NCI-H2081 (cell line): Measurements from ENCODE around the gene TACC2.
A peak's percentile ranks its signal among the peaks of the same experiment; 100 is the strongest.

ENCODE experiments used
- DNase-seq, 2 experiments: peaks; one replicate each; lab custom pipeline; 2025; lab: John Stamatoyannopoulos, UW

The TACC2 gene

GRCh38 chr10:122121059-122121458 is 132.1 kb downstream of the TACC2 start:
- DNase-seq = no peak

DNA sequence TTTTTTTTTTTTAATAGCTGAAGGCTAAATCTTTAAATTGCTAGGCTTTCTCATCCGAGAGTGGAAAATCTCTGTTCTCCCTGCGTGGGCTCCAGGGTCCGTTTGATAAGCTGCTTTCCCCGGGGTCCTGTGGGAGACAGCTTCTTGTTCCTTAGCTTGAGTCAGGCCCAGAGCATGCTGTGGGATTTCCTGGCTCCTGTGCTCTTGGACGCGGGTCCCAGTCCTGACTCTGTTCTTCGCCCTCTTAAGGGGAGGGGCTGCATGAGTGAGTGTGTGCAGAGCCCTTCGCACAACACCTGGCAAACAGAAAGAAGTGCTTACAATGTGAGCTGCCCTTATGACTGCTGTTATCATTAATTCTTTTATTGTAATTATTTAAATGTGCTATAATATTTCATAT is 133.5 kb downstream of the TACC2 start:
- no peak for DNase-seq

GRCh38 chr10:122123186-122123585 is 134.2 kb downstream of the TACC2 start:
- DNase-seq = no peak

DNA sequence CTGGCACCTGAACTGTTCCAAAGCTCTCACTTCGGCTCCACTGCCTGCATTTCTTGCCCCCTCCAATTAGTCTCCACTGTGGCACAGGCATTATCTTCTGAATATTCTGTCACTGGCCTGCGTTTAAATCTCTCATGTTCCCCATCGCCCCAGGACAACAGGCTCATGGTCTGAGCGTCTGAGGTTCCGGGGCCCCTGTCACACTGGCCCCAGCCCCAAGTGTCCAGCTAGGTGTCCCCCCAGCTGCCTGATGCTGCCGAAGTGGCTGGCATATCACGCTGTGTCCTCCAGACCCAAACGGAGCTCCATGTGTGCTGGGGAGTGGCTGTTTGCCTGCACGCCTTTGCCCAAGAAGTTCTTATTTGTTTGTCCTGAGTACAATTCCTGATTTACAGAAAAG is 135.4 kb downstream of the TACC2 start:
- no peak for DNase-seq

- no peak for DNase-seq
Observed at GRCh38 chr10:122124808-122125207, 135.8 kb downstream of the TACC2 start.

- DNase-seq = no peak
Observed at GRCh38 chr10:122126763-122127659, 138.0 kb downstream of the TACC2 start.

GRCh38 chr10:122127943-122128342 is 139.0 kb downstream of the TACC2 start:
- DNase-seq = no peak

- DNase-seq = no peak
Observed at GRCh38 chr10:122128357-122128756, 139.4 kb downstream of the TACC2 start.

GRCh38 chr10:122130474-122131110 is 141.6 kb downstream of the TACC2 start:
- DNase-seq = no peak

GRCh38 chr10:122132331-122132755 is 143.4 kb downstream of the TACC2 start:
- no peak for DNase-seq

DNA sequence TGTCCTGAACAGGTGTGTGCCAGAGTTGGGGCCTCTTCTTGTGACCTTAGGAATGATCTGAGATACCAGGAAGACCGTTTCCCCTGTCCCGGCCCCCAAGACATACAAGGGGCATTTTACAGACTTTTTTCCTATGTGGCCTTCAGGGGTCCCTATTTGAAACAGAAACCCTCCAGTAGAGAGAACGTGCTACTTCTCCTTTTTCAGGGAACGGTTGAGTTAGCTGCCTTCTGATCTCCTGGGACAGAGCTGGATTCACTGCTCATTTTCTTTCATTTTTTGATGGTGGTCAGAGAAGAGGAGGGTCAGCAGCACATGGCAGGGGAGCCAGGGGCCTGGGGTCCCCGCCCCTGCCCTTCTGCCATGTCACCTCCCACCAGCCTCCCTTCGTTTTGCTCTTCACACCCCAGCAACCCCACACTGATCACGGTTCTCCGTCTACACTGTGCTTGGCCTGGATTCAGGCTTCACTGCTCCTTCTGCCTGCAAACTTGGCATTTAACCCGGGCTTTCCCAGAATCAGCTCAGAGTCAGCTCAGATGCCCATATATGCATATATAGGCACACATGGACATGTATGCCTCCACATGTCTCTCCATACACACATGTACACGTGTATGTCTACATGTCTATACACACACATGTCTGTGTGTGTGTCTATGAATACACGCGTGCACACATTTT is 144.1 kb downstream of the TACC2 start:
- DNase-seq = no peak

- no peak for DNase-seq
Observed at GRCh38 chr10:122135251-122136025, 146.5 kb downstream of the TACC2 start.

DNA sequence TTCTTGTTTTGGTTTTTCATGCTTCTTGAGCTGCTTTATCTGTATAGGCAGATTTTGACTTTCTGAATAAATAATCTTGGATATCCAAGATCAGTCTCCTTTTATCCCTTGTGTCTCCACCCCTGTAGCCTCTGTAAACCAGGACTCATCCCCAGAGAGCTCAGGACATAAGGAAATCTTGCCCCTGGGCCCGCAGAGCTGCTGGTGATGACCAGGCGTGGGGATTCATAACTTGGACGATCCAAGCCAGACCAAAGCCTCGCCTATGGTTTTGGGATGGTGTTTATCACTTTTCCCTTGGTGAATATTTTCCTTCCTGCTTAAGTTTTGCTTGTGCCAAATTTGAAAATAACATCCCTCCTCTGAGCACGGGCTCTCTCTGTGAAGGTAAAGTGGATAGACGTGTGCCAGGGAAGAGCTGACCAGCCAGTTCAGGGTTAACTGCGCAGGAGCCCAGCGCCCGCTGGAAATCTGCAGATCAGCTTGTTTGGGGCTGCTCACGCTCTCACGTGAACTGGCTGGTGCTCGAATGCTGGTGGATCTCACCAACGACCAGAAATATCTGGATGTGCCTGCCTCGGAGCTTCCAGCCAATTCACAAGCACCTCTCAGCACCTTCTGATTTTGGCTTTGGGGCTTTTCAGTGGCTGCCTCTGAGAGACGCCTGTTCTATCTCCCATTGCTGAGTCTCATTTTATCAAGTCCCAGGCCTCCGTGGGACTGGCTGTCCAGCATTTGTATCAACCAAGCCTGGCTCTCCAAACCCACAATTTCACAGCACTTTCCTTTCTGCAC is 150.1 kb downstream of the TACC2 start:
- DNase-seq = no peak

DNA sequence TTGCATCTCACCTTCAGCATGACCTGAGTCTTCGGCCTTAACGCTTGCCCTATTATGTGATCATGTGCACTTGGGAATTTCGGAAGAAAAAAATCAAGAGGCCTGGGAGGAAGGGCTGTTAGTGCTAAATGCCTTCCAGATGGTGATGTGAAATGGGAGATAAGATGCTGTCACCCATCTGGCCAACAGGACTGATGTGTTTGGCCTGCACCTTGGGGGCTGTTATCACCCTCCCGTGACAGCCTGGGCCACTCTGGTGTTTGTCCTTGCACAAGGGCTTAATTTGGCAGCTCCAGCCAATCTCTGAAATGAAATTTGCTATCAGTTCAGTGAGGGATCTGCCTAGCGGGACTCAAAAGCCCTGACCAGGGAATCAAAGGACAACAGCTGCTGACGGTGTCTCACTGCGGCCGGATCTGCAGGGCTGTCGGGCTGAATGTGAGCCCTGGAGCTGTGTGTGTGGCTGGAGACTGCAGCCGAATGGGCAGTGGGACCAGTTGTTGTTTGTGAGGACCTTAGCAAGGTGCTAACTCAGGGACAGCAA is 150.7 kb downstream of the TACC2 start:
- no peak for DNase-seq

DNA sequence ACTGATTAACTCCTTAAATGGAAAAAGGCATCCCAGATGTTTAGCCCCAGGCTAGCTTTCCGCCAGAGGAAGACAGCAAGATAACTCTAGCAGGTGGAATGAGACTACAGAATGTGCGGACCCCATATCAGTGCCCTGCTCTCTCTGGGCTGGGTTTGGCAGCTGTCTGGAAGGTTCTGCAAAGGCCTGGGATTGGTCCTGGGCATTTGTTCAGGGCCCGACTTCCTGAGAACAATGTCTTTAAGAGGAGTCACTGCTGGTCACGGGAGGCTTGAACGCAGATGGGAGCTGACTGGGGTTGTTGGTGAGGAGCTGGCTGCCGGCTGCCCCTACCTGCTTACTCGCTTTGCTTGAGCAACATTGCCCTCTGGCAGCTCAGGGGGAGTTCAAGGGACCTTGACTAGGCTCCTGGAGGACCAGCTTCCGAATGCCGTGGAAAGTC is 151.5 kb downstream of the TACC2 start:
- no peak for DNase-seq

- no peak for DNase-seq
Observed at GRCh38 chr10:122140941-122141623, 152.1 kb downstream of the TACC2 start.

DNA sequence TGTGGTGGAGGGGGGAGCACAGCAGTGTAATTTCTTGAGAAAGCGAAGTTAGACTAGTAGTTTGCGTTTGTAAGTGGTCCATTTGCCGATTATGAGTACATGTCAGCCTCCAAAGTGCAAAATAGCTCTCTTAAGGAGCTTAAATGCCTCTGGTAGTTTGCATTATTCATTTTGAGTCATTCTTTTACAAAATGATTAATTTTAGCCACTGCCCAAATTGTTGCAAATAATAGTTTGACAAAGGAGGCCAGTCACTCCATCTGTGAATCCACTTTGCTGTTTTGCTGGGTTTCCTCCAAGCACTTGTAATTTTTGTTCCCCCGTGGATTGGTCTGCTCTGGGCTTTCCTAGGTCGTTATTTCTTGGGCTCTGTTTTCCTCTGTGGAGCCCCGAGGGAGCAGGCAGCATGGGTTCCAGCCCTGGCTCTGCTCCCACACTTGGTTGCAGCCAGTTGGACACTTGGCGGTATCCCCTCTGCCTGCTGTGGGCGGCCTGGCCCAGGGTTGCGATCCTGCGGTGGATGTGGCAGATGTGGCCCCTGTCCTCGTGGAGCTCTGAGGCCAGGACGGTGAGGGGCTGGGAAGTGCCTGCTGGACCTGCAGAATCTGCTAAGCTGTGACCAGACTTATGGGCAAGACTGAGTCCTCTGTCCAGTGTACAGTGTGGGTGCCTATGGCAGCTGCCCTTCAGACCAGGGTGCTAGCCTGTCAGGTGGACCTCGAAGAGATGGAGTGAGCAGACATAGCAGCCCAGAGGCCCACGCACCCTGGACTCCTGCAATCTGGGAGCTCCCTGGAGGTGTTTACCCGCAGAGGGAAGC is 153.1 kb downstream of the TACC2 start:
- DNase-seq = no peak

DNA sequence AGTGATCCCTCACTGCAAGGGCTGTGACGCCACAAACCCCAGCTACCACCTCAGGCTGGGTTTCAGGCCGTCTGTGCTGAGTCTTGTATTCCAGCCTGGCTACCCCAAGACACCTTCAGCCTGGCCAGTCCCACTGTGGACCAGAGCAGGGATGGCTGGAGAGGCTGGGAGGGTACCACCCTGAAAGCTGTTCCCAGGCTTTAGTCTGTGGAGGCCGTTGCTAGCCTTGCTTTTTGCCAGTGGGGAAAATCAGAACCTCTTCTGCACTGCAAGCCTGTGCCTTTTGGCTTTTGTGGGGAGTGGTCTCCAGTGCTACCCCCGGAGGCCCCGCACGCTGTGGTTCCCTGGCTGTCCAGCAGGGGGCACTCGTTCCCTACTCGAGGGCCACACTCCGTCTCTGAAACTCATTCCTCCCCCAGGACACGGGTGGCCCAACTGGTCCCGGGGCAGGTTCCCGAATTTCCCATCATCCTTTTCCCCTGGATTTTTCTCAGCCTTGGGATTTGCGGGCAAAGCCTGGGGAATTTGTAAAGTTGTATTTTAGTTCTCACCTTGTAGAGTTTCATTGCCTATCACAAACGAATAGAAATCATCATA is 153.8 kb downstream of the TACC2 start:
- peak in 1 of 2 experiments; percentile 30 for DNase-seq
